Fibroblast of skin of left quadriceps (primary cell): ENCODE data around the gene CIDEA.
"Not testable (repeated sequence)": the region's sequence is repeated elsewhere in the genome, so short reads cannot be mapped to it uniquely, and the experiment has no call there.

Experiments
- DNase-seq, 2 experiments: peaks; one replicate each; pipeline ENCODE4 v3.0.0-alpha.2; 2013; ENCODE audit warnings: low read depth in 2 of 2

CIDEA gene

GRCh38 chr18:12239431-12239830, 14.7 kb upstream of the CIDEA start:
- no peak for DNase-seq

GRCh38 chr18:12242658-12243260, 11.4 kb upstream of the CIDEA start:
- DNase-seq: no peak

GRCh38 chr18:12243272-12243671, 10.9 kb upstream of the CIDEA start:
- DNase-seq: not testable (repeated sequence)

- DNase-seq: no peak
Observed at GRCh38 chr18:12245793-12246135, 8.4 kb upstream of the CIDEA start.

- DNase-seq: no peak
Observed at GRCh38 chr18:12246849-12247808, 7.0 kb upstream of the CIDEA start.

- DNase-seq: no peak
Observed at GRCh38 chr18:12247946-12248345, 6.2 kb upstream of the CIDEA start.

GRCh38 chr18:12248926-12249720, 5.0 kb upstream of the CIDEA start:
- DNase-seq: no peak

- DNase-seq: no peak
Observed at GRCh38 chr18:12251311-12251710, 2.9 kb upstream of the CIDEA start.

- no peak for DNase-seq
Observed at GRCh38 chr18:12252061-12252460, 2.1 kb upstream of the CIDEA start.

- no peak for DNase-seq
Observed at GRCh38 chr18:12253027-12253426, 1.1 kb upstream of the CIDEA start.

- no peak for DNase-seq
Observed at GRCh38 chr18:12253663-12254135, 462 bp upstream of the CIDEA start.

- no peak for DNase-seq
Observed at GRCh38 chr18:12254820-12255511, 805 bp downstream of the CIDEA start.

GRCh38 chr18:12255626-12256026, 1.5 kb downstream of the CIDEA start:
- DNase-seq: no peak

- no peak for DNase-seq
Observed at GRCh38 chr18:12256951-12257350, 2.8 kb downstream of the CIDEA start.

- DNase-seq: no peak
Observed at GRCh38 chr18:12257996-12258718, 4.0 kb downstream of the CIDEA start.

GRCh38 chr18:12258719-12259705, 4.9 kb downstream of the CIDEA start:
- DNase-seq: no peak

- no peak for DNase-seq
Observed at GRCh38 chr18:12262748-12263147, 8.6 kb downstream of the CIDEA start.

- DNase-seq: no peak
Observed at GRCh38 chr18:12264864-12265263, 10.7 kb downstream of the CIDEA start.

- DNase-seq: peak in 1 of 2 experiments; percentile 69
Observed at GRCh38 chr18:12271376-12272235, 17.4 kb downstream of the CIDEA start.
